Measurements from ENCODE around the gene CD59.
A peak's percentile ranks its signal among the peaks of the same experiment; 100 is the strongest.

The CD59 gene

GRCh38 chr11:33767624-33768023, 31.4 kb upstream of the CD59 start:
- H3K27ac Mint-ChIP-seq: no peak overlapping the region
- ATAC-seq: no peak
- H3K27me3 Mint-ChIP-seq: no peaks in the 10 kb centered on the region
- H3K4me3 Mint-ChIP-seq: no peak overlapping the region
- H3K9me3 Mint-ChIP-seq: no peaks in the 10 kb centered on the region
- peaks cover 21% of the 10 kb centered on the region for H3K4me1 Mint-ChIP-seq
- peaks cover 57% of the 10 kb centered on the region for H3K36me3 Mint-ChIP-seq

GRCh38 chr11:33766085-33766484, 29.9 kb upstream of the CD59 start:
- no peaks in the 10 kb centered on the region for H3K9me3 Mint-ChIP-seq
- peaks cover 21% of the 10 kb centered on the region for H3K4me1 Mint-ChIP-seq
- H3K27ac Mint-ChIP-seq: no peak overlapping the region
- no peak for ATAC-seq
- H3K27me3 Mint-ChIP-seq: no peaks in the 10 kb centered on the region
- no peak overlapping the region for H3K4me3 Mint-ChIP-seq
- peaks cover 68% of the 10 kb centered on the region for H3K36me3 Mint-ChIP-seq

- H3K27me3 Mint-ChIP-seq: no peaks in the 10 kb centered on the region
Observed at GRCh38 chr11:33761471-33761870, 25.2 kb upstream of the CD59 start.

GRCh38 chr11:33753304-33753967, 17.2 kb upstream of the CD59 start:
- no peaks in the 10 kb centered on the region for H3K27me3 Mint-ChIP-seq
- H3K4me1 Mint-ChIP-seq: no peaks in the 10 kb centered on the region
- no peak overlapping the region for H3K4me3 Mint-ChIP-seq
- peak overlapping the region; percentile 49 for H3K27ac Mint-ChIP-seq
- peak; percentile 41 for ATAC-seq
- peaks cover 13% of the 10 kb centered on the region for H3K36me3 Mint-ChIP-seq
- H3K9me3 Mint-ChIP-seq: no peaks in the 10 kb centered on the region

More at GRCh38 chr11:33761471-33761870, 25.2 kb upstream of the CD59 start:
- peaks cover 23% of the 10 kb centered on the region for H3K4me1 Mint-ChIP-seq
- H3K27ac Mint-ChIP-seq: no peak overlapping the region
- H3K9me3 Mint-ChIP-seq: no peaks in the 10 kb centered on the region
- peaks cover 76% of the 10 kb centered on the region for H3K36me3 Mint-ChIP-seq
- H3K4me3 Mint-ChIP-seq: no peak overlapping the region
- ATAC-seq: no peak

- no peak overlapping the region for H3K4me3 Mint-ChIP-seq
- no peaks in the 10 kb centered on the region for H3K4me1 Mint-ChIP-seq
- no peaks in the 10 kb centered on the region for H3K27me3 Mint-ChIP-seq
- H3K36me3 Mint-ChIP-seq: peaks cover 10% of the 10 kb centered on the region
- no peak for ATAC-seq
- no peak overlapping the region for H3K27ac Mint-ChIP-seq
- no peaks in the 10 kb centered on the region for H3K9me3 Mint-ChIP-seq
Observed at GRCh38 chr11:33751878-33752277, 15.7 kb upstream of the CD59 start.

GRCh38 chr11:33747979-33748378, 11.8 kb upstream of the CD59 start:
- Mint-ChIP-seq H3K27ac (no peak overlapping the region), H3K4me1 (no peaks in the 10 kb centered on the region), H3K4me3 (no peak overlapping the region), H3K9me3 (no peaks in the 10 kb centered on the region), H3K27me3 (no peaks in the 10 kb centered on the region), H3K36me3 (peaks cover 13% of the 10 kb centered on the region)
- ATAC-seq: no peak

- Mint-ChIP-seq H3K36me3 (peaks cover 17% of the 10 kb centered on the region), H3K9me3 (no peaks in the 10 kb centered on the region), H3K27me3 (no peaks in the 10 kb centered on the region), H3K4me3 (no peak overlapping the region), H3K4me1 (no peaks in the 10 kb centered on the region), H3K27ac (no peak overlapping the region)
- no peak for ATAC-seq
Observed at GRCh38 chr11:33743291-33743690, 7.1 kb upstream of the CD59 start.

GRCh38 chr11:33742249-33742851, 6.1 kb upstream of the CD59 start:
- Mint-ChIP-seq H3K36me3 (peaks cover 17% of the 10 kb centered on the region), H3K27me3 (no peaks in the 10 kb centered on the region), H3K4me1 (no peaks in the 10 kb centered on the region), H3K4me3 (no peak overlapping the region), H3K27ac (no peak overlapping the region), H3K9me3 (no peaks in the 10 kb centered on the region)
- ATAC-seq: no peak

GRCh38 chr11:33741806-33742205, 5.6 kb upstream of the CD59 start:
- no peaks in the 10 kb centered on the region for H3K9me3 Mint-ChIP-seq
- no peaks in the 10 kb centered on the region for H3K27me3 Mint-ChIP-seq
- H3K36me3 Mint-ChIP-seq: peaks cover 17% of the 10 kb centered on the region
- peaks cover 4% of the 10 kb centered on the region for H3K4me1 Mint-ChIP-seq
- no peak for ATAC-seq
- H3K4me3 Mint-ChIP-seq: no peak overlapping the region
- H3K27ac Mint-ChIP-seq: no peak overlapping the region

GRCh38 chr11:33737362-33737821, 1.2 kb upstream of the CD59 start:
- ATAC-seq: no peak
- Mint-ChIP-seq H3K9me3 (no peaks in the 10 kb centered on the region), H3K4me1 (peaks cover 34% of the 10 kb centered on the region), H3K36me3 (peaks cover 6% of the 10 kb centered on the region), H3K27me3 (no peaks in the 10 kb centered on the region), H3K4me3 (no peak overlapping the region), H3K27ac (peak overlapping the region; percentile 82)

GRCh38 chr11:33735271-33736147, 714 bp downstream of the CD59 start:
- H3K27ac Mint-ChIP-seq: peak overlapping the region; percentile 82
- no peaks in the 10 kb centered on the region for H3K27me3 Mint-ChIP-seq
- H3K4me3 Mint-ChIP-seq: peak overlapping the region; percentile 86
- no peaks in the 10 kb centered on the region for H3K36me3 Mint-ChIP-seq
- ATAC-seq: peak; percentile 83
- H3K4me1 Mint-ChIP-seq: peaks cover 42% of the 10 kb centered on the region
- no peaks in the 10 kb centered on the region for H3K9me3 Mint-ChIP-seq

- ATAC-seq: no peak
- Mint-ChIP-seq H3K36me3 (no peaks in the 10 kb centered on the region), H3K27ac (peak overlapping the region; percentile 82), H3K4me3 (peak overlapping the region; percentile 86), H3K27me3 (no peaks in the 10 kb centered on the region), H3K9me3 (no peaks in the 10 kb centered on the region), H3K4me1 (peaks cover 42% of the 10 kb centered on the region)
Observed at GRCh38 chr11:33734441-33735270, 1.6 kb downstream of the CD59 start.

- H3K27me3 Mint-ChIP-seq: no peaks in the 10 kb centered on the region
- no peak overlapping the region for H3K4me3 Mint-ChIP-seq
- H3K36me3 Mint-ChIP-seq: peaks cover 5% of the 10 kb centered on the region
- H3K4me1 Mint-ChIP-seq: peaks cover 42% of the 10 kb centered on the region
- no peak for ATAC-seq
- H3K27ac Mint-ChIP-seq: no peak overlapping the region
- H3K9me3 Mint-ChIP-seq: no peaks in the 10 kb centered on the region
Observed at GRCh38 chr11:33733980-33734379, 2.2 kb downstream of the CD59 start.

- H3K27ac Mint-ChIP-seq: no peak overlapping the region
- no peaks in the 10 kb centered on the region for H3K27me3 Mint-ChIP-seq
- ATAC-seq: no peak
- H3K36me3 Mint-ChIP-seq: peaks cover 12% of the 10 kb centered on the region
- peaks cover 45% of the 10 kb centered on the region for H3K4me1 Mint-ChIP-seq
- no peak overlapping the region for H3K4me3 Mint-ChIP-seq
- no peaks in the 10 kb centered on the region for H3K9me3 Mint-ChIP-seq
Observed at GRCh38 chr11:33731723-33732531, 4.3 kb downstream of the CD59 start.
